Measurements from ENCODE around the gene SLC22A23.

DNA sequence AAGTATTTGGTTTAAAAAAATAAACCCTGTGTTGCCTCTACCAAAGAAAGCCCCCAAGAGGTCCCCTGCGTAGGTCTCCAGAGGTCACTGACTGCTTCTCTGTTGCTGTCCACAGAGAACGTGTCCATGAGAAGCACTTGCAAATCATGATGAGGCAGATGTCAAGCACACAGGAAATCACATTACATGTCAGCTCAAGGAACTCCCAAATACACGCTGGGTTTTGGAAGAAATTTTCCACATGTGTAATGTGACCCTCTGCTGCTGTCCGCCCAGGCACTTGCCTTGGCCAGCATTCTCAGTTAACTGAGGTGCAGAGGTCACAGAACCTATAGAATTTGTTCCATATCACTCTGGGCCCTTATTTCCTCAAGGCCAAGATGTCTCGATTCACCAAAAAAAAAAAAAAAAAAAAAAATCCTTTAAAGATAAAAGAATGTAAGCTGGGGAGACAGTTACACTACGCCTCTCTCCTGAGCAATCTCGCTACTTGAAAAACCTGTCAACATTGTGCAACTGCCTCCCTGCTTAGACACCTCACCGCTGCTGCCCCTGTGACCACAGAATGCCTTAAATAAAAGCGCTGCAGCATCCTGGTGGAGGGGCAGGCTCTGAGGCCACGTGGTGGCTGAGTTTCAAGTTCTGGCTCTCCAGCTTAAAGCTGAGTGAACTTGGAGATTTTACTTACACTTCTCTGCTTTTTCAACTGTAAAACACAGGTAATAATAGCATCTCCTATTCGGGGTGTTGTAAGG, 42.3 kb downstream of the SLC22A23 start:
- TF ChIP-seq POLR2AphosphoS5 (IDR thresholded peaks at IDR 0.05; ENCODE audit: borderline replicate concordance, low read depth, low read length) (no peak), FOXP2 (optimal IDR thresholded peaks at IDR 0.05; ENCODE audit: control extremely low read depth, extremely low read length, insufficient read depth) (no peak)

Data from SK-N-MC (cell line).